ENCODE results near the gene TOMM5. TPM values are rescaled to one million over a fixed set of nuclear protein-coding genes. Genes with fewer than 3 reads are reported as not detected.

Gene TOMM5
- total RNA-seq, 4 donors from 2014 or later: 25.1 to 129 (median 105) TPM

- H3K4me3 ChIP-seq: no peak overlapping the region
Measured at GRCh38 chr9:37564916-37565315, 27.5 kb downstream of the TOMM5 start.

DNA sequence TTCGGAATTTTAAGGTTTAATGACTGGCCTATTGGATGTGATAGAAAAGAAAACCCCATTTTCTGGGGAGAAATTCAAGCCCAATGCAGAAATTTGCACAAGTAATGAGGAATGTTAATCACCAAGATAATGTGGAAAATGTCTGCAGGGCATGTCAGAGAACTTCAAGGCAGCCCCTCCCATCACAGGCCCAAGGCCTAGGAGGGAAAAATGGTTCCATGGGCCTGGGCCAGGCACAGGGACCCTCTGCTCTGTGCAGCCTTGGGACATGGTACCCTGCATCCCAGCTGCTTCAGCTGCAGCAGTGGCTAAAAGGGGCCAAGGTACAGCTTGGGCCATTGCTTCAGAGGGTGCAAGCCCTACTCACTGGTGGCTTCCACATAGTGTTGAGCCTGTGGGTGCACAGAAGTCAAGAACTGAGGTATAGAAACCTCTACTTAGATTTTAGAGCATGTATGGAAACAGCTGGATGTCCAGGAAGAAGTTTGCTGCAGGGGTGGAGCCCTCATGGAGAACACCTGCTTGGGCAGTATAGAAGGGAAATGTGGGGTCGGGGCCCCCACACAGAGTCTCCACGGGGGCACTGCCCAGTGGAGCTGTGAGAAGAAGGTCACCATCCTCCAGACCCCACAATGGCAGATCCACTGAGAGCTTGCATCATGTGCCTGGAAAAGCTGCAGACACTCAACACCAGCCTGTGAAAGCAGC, 28.4 kb downstream of the TOMM5 start:
- Histone ChIP-seq H3K4me3 (no peak overlapping the region), H3K27me3 (no peaks in the 10 kb centered on the region), H3K4me1 (no peaks in the 10 kb centered on the region), H3K36me3 (peaks cover 0 to 7% (median 0%) of the 10 kb centered on the region in 3 donors), H3K9me3 (peaks cover 0 to 5% (median 0%) of the 10 kb centered on the region in 3 donors), H3K27ac (no peak overlapping the region)
- intact Hi-C loops (cut with DNase I): no loop called here
- no peak for DNase-seq
- TF ChIP-seq CTCF (IDR thresholded peaks at IDR 0.05) (no peak), POLR2A (IDR thresholded peaks at IDR 0.05) (no peak)
- 78 to 94% methylated on average over 3 of the region's 3 CpGs for WGBS, 2 donors

More at GRCh38 chr9:37564916-37565315, 27.5 kb downstream of the TOMM5 start:
- H3K36me3 ChIP-seq: peaks cover 0 to 7% (median 0%) of the 10 kb centered on the region in 3 donors
- H3K4me1 ChIP-seq: no peaks in the 10 kb centered on the region
- WGBS, 2 donors: 79 to 95% methylated on average over 4 of the region's 4 CpGs
- H3K27ac ChIP-seq: no peak overlapping the region
- intact Hi-C loops (cut with DNase I): no loop called here
- TF ChIP-seq CTCF (IDR thresholded peaks at IDR 0.05): no peak
- TF ChIP-seq POLR2A (IDR thresholded peaks at IDR 0.05): no peak
- peaks cover 0 to 5% (median 0%) of the 10 kb centered on the region in 3 donors for H3K9me3 ChIP-seq
- DNase-seq: no peak
- H3K27me3 ChIP-seq: no peaks in the 10 kb centered on the region

- TF ChIP-seq POLR2A (IDR thresholded peaks at IDR 0.05) (no peak), CTCF (IDR thresholded peaks at IDR 0.05) (no peak)
- H3K27ac ChIP-seq: no peak overlapping the region
- WGBS, 2 donors: 60 to 92% methylated on average over 1 of the region's 1 CpG
- no peaks in the 10 kb centered on the region for H3K27me3 ChIP-seq
- H3K9me3 ChIP-seq: peaks cover 0 to 5% (median 0%) of the 10 kb centered on the region in 3 donors
- intact Hi-C loops (cut with DNase I): no loop called here
- H3K36me3 ChIP-seq: peaks cover 0 to 7% (median 0%) of the 10 kb centered on the region in 3 donors
- no peak overlapping the region for H3K4me3 ChIP-seq
- no peak for DNase-seq
- no peaks in the 10 kb centered on the region for H3K4me1 ChIP-seq
Measured at GRCh38 chr9:37562826-37563225, 29.6 kb downstream of the TOMM5 start.

GRCh38 chr9:37561682-37562081, 30.7 kb downstream of the TOMM5 start:
- DNase-seq: no peak
- Histone ChIP-seq H3K36me3 (peaks cover 0 to 7% (median 0%) of the 10 kb centered on the region in 3 donors), H3K4me1 (no peaks in the 10 kb centered on the region), H3K27me3 (no peaks in the 10 kb centered on the region), H3K27ac (no peak overlapping the region), H3K9me3 (peaks cover 0 to 5% (median 0%) of the 10 kb centered on the region in 3 donors), H3K4me3 (no peak overlapping the region)
- 68 to 87% methylated on average over 2 of the region's 2 CpGs for WGBS, 2 donors
- intact Hi-C loops (cut with DNase I): no loop called here
- TF ChIP-seq CTCF (IDR thresholded peaks at IDR 0.05) (no peak), POLR2A (IDR thresholded peaks at IDR 0.05) (no peak)

GRCh38 chr9:37559855-37560592, 32.4 kb downstream of the TOMM5 start:
- TF ChIP-seq CTCF (IDR thresholded peaks at IDR 0.05) (no peak), POLR2A (IDR thresholded peaks at IDR 0.05) (no peak)
- 91 to 95% methylated on average over 5 of the region's 5 CpGs for WGBS, 2 donors
- DNase-seq: no peak
- no peak overlapping the region for H3K4me3 ChIP-seq
- H3K36me3 ChIP-seq: peaks cover 0 to 7% (median 0%) of the 10 kb centered on the region in 3 donors
- no peaks in the 10 kb centered on the region for H3K27me3 ChIP-seq
- H3K4me1 ChIP-seq: no peaks in the 10 kb centered on the region
- H3K9me3 ChIP-seq: peaks cover 0 to 5% (median 0%) of the 10 kb centered on the region in 3 donors
- H3K27ac ChIP-seq: no peak overlapping the region
- intact Hi-C loops (cut with DNase I): no loop called here
